OCI-LY7 (cell line): ENCODE measurements around the gene RBPMS2. TPM values are rescaled to one million over a fixed set of nuclear protein-coding genes. Genes with fewer than 3 reads are reported as not detected.

ENCODE experiments used
- BruUV-seq: library from RNA; stranded (reverse); fragments of 400-500 nt; replicated peaks from 2 replicates; lab custom pipeline; 2021; lab: Mats Ljungman, UMichigan
- CTCF ChIA-PET: fragments of 300-600 bp; sonication (Branson Sonifier 250); formaldehyde crosslinking; loops from one replicate; lab custom pipeline; 2022; ENCODE audit warnings: antibody characterized with exemption; ENCODE audit not compliant: unreplicated experiment; lab: Charles Lee
- POLR2A ChIA-PET: fragments of 300-600 bp; sonication (Branson Sonifier 250); formaldehyde crosslinking; loops from one replicate; lab custom pipeline; 2022; ENCODE audit warnings: antibody characterized with exemption; lab: Charles Lee
- DNase-seq: peaks from one replicate; pipeline ENCODE4 v3.0.0-alpha.2; 2015; ENCODE audit warnings: low spot score
- H2AFZ ChIP-seq: fragments of 200-600 bp; sonication (generic), shearing (Covaris generic); 2 replicates; pipeline ENCODE4 v1.6.1; 2014; ENCODE audit warnings: mild to moderate bottlenecking, antibody characterized with exemption, low read length, moderate library complexity
- H3K27ac ChIP-seq: fragments of 200-600 bp; sonication (generic); 2 replicates; pipeline ENCODE4 v1.5.1; 2014; ENCODE audit warnings: mixed run types, low read depth, mild to moderate bottlenecking, moderate library complexity, low read length, inconsistent platforms; ENCODE audit not compliant: poor library complexity, severe bottlenecking
- H3K36me3 ChIP-seq: fragments of 200-600 bp; sonication (generic); 2 replicates; pipeline ENCODE4 v1.6.1; 2014; ENCODE audit warnings: mild to moderate bottlenecking, antibody characterized with exemption, low read length, moderate library complexity, mixed read lengths; ENCODE audit not compliant: insufficient read depth
- H3K4me1 ChIP-seq: fragments of 200-600 bp; sonication (generic); 2 replicates; pipeline ENCODE4 v1.5.1; 2014; ENCODE audit warnings: mild to moderate bottlenecking, low read length; ENCODE audit not compliant: insufficient read depth, poor library complexity, severe bottlenecking
- H3K4me2 ChIP-seq: fragments of 200-600 bp; sonication (generic); 2 replicates; pipeline ENCODE4 v1.6.1; 2014; ENCODE audit warnings: mild to moderate bottlenecking, low read length
- H3K4me3 ChIP-seq: fragments of 200-600 bp; sonication (generic); 2 replicates; pipeline ENCODE4 v1.5.1; 2014; ENCODE audit warnings: mild to moderate bottlenecking, low read depth, low read length; ENCODE audit not compliant: poor library complexity, severe bottlenecking
- H3K79me2 ChIP-seq: fragments of 200-600 bp; sonication (generic); 2 replicates; pipeline ENCODE4 v1.6.1; 2016; ENCODE audit warnings: low read depth, mild to moderate bottlenecking, low read length, moderate library complexity, mixed read lengths; ENCODE audit not compliant: insufficient read depth
- H3K9me2 ChIP-seq: fragments of 200-600 bp; sonication (generic); 2 replicates; pipeline ENCODE4 v1.6.1; 2016; ENCODE audit warnings: mild to moderate bottlenecking, low read length, mixed read lengths; ENCODE audit not compliant: insufficient read depth
- H3K9me3 ChIP-seq: fragments of 200-600 bp; sonication (generic); 2 replicates; pipeline ENCODE4 v1.6.1; 2014; ENCODE audit warnings: mild to moderate bottlenecking, mixed run types, low read length, mixed read lengths
- H4K20me1 ChIP-seq: fragments of 200-600 bp; sonication (generic); 2 replicates; pipeline ENCODE4 v1.6.1; 2014; ENCODE audit warnings: mild to moderate bottlenecking, antibody characterized with exemption, low read length, moderate library complexity, mixed read lengths; ENCODE audit not compliant: insufficient read depth
- CTCF ChIP-seq: fragments of 200-600 bp; sonication (generic); conservative IDR thresholded peaks from 2 replicates; pipeline ENCODE4 v1.5.1; 2014; ENCODE audit warnings: mild to moderate bottlenecking, antibody characterized with exemption, low read length, moderate library complexity, mixed read lengths
- EZH2phosphoT487 ChIP-seq: fragments of 200-600 bp; sonication (generic); IDR thresholded peaks from 2 replicates; pipeline ENCODE4 v1.6.1; 2018; ENCODE audit warnings: low read depth, borderline replicate concordance, mild to moderate bottlenecking, mixed run types, antibody characterized with exemption, low read length, moderate library complexity, mixed read lengths
- intact Hi-C: fragments of 100-400 bp; cut with micrococcal nuclease; formaldehyde crosslinking; loops from one replicate; pipeline ENCODE4 v1.10.0; 2022; ENCODE audit not compliant: unreplicated experiment
- total RNA-seq, 2 experiments: library from RNA; depleted of rRNA in 1 of 2; stranded (reverse); fragments of >200 nt in 1 of 2; shearing (Covaris generic) in 1 of 2; gene quantifications; 2 replicates each; pipeline ENCODE4 v1.2.3, GENCODE V29; 2014 to 2022

Gene RBPMS2
- total RNA-seq, 2 experiments from 2014 or later, result not detected

GRCh38 chr15:64746921-64747320 lies 28.5 kb downstream of the RBPMS2 start:
- DNase-seq, result no peak
- TF ChIP-seq EZH2phosphoT487, result no peak
- no peak for TF ChIP-seq CTCF
- Histone ChIP-seq H3K9me3 (no peaks in the 10 kb centered on the region), H2AFZ (no peak overlapping the region), H3K4me3 (no peak overlapping the region), H3K79me2 (no peaks in the 10 kb centered on the region), H3K27ac (no peak overlapping the region), H3K36me3 (no peaks in the 10 kb centered on the region), H3K4me1 (no peaks in the 10 kb centered on the region), H4K20me1 (no peaks in the 10 kb centered on the region), H3K9me2 (no peaks in the 10 kb centered on the region), H3K4me2 (no peak overlapping the region)
- BruUV-seq, result no TSS peak
- intact Hi-C loops, result no loop called here
- ChIA-PET POLR2A (no interaction called here), CTCF (no interaction called here)

- Histone ChIP-seq H3K4me1 (no peaks in the 10 kb centered on the region), H3K4me3 (no peak overlapping the region), H2AFZ (no peak overlapping the region), H4K20me1 (no peaks in the 10 kb centered on the region), H3K36me3 (no peaks in the 10 kb centered on the region), H3K27ac (no peak overlapping the region), H3K9me3 (no peaks in the 10 kb centered on the region), H3K4me2 (no peak overlapping the region), H3K9me2 (no peaks in the 10 kb centered on the region), H3K79me2 (no peaks in the 10 kb centered on the region)
- no TSS peak for BruUV-seq
- ChIA-PET CTCF (no interaction called here), POLR2A (no interaction called here)
- TF ChIP-seq CTCF (no peak), EZH2phosphoT487 (no peak)
- DNase-seq, result no peak
- intact Hi-C loops, result no loop called here
Measured at GRCh38 chr15:64746356-64746755, 29.0 kb downstream of the RBPMS2 start.

DNA sequence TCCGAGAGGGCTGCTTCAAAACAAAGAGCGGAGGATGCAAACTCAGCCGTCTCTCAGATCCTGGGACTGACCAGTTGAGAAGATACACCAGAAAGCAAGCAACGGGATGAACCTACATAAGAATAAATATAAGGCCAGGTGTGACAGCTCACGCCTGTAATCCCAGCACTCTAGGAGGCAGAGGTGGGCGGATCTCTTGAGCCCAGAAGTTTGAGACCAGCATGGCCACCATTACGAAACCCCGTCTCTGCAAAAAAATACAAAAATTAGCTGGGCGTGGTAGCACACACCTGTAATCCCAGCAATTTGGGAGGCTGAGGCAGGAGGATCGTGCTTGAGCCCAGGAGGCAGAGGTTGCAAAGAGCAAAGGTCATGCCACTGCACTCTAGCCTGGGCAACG lies 31.7 kb downstream of the RBPMS2 start:
- Histone ChIP-seq H3K79me2 (no peaks in the 10 kb centered on the region), H3K36me3 (no peaks in the 10 kb centered on the region), H3K4me3 (no peak overlapping the region), H3K27ac (no peak overlapping the region), H3K9me3 (no peaks in the 10 kb centered on the region), H2AFZ (no peak overlapping the region), H3K9me2 (no peaks in the 10 kb centered on the region), H3K4me1 (no peaks in the 10 kb centered on the region), H4K20me1 (no peaks in the 10 kb centered on the region), H3K4me2 (no peak overlapping the region)
- no TSS peak for BruUV-seq
- TF ChIP-seq CTCF (no peak), EZH2phosphoT487 (no peak)
- DNase-seq, result no peak
- POLR2A ChIA-PET, result no interaction called here
- CTCF ChIA-PET, result no interaction called here
- intact Hi-C loops, result no loop called here
